Liver (tissue), 9 donors: ENCODE data around the gene ZFYVE9. TPM values are rescaled to one million over a fixed set of nuclear protein-coding genes. Genes with fewer than 3 reads are reported as not detected.

Source experiments
- DNase-seq: peaks from one replicate; pipeline ENCODE4 v3.0.0-alpha.2; 2017; ENCODE audit warnings: low spot score
- H3K27ac ChIP-seq, 2 donors: one replicate each; pipeline ENCODE4 v1.7.0; 2013; ENCODE audit warnings: inconsistent platforms in 2 of 2, low read length in 2 of 2, control low read depth in 1 of 2, low read depth in 1 of 2, mild to moderate bottlenecking in 1 of 2
- H3K27me3 ChIP-seq, 4 donors: one replicate each; pipeline versions ENCODE4 v1.6.1 to v1.7.0; 2013; ENCODE audit warnings: low read length in 3 of 4, inconsistent platforms in 1 of 4, mild to moderate bottlenecking in 1 of 4, moderate library complexity in 1 of 4; ENCODE audit not compliant: control insufficient read depth in 4 of 4, insufficient read depth in 4 of 4
- H3K36me3 ChIP-seq, 4 donors: one replicate each; pipeline versions ENCODE4 v1.6.1 to v1.7.0; 2013; ENCODE audit warnings: low read length in 3 of 4, mild to moderate bottlenecking in 3 of 4, low read depth in 1 of 4, moderate library complexity in 1 of 4; ENCODE audit not compliant: control insufficient read depth in 4 of 4, insufficient read depth in 3 of 4
- H3K4me1 ChIP-seq, 4 donors: one replicate each; pipeline versions ENCODE4 v1.6.1 to v1.7.0; 2013; ENCODE audit warnings: low read length in 3 of 4, mild to moderate bottlenecking in 3 of 4, moderate library complexity in 1 of 4; ENCODE audit not compliant: control insufficient read depth in 4 of 4, insufficient read depth in 4 of 4
- H3K4me3 ChIP-seq, 3 donors: one replicate each; pipeline versions ENCODE4 v1.6.1 to v1.7.0; 2013; ENCODE audit warnings: low read length in 3 of 3, control low read depth in 1 of 3, low read depth in 1 of 3, mild to moderate bottlenecking in 1 of 3
- H3K9ac ChIP-seq, 2 donors: one replicate each; pipeline ENCODE4 v1.7.0; 2013; ENCODE audit warnings: low read length in 2 of 2, mild to moderate bottlenecking in 2 of 2, moderate library complexity in 2 of 2, control low read depth in 1 of 2, low read depth in 1 of 2
- H3K9me3 ChIP-seq, 4 donors: one replicate each; pipeline versions ENCODE4 v1.6.1 to v1.7.0; 2013; ENCODE audit warnings: low read length in 3 of 4; ENCODE audit not compliant: control insufficient read depth in 4 of 4
- ATF3 ChIP-seq: IDR thresholded peaks from 2 replicates; pipeline ENCODE4 v1.6.1; 2016; ENCODE audit warnings: antibody characterized with exemption
- CTCF ChIP-seq: fragments of 150-350 bp; IDR thresholded peaks from 2 replicates; pipeline ENCODE4 v1.5.1; 2017; ENCODE audit warnings: improper control_type of control experiment, low read depth, low read length; ENCODE audit not compliant: missing input control
- EGR1 ChIP-seq, 2 donors: IDR thresholded peaks; 2 replicates each; pipeline ENCODE4 v1.6.1; 2016 to 2018; ENCODE audit warnings: antibody characterized with exemption in 2 of 2, low read depth in 2 of 2
- FOXA1 ChIP-seq: IDR thresholded peaks from 2 replicates; pipeline ENCODE4 v1.6.1; 2016; ENCODE audit warnings: antibody characterized with exemption
- HNF4A ChIP-seq, 2 donors: conservative IDR thresholded peaks; 2 replicates each; pipeline ENCODE4 v1.6.1; 2016; ENCODE audit warnings: antibody characterized with exemption in 2 of 2, mild to moderate bottlenecking in 2 of 2
- HNF4G ChIP-seq: IDR thresholded peaks from 2 replicates; pipeline ENCODE4 v1.6.1; 2016; ENCODE audit warnings: antibody characterized with exemption
- JUND ChIP-seq, 2 donors: IDR thresholded peaks; 2 replicates each; pipeline ENCODE4 v1.6.1; 2016; ENCODE audit warnings: antibody characterized with exemption in 2 of 2
- RAD21 ChIP-seq, 2 donors: IDR thresholded peaks; 2 replicates each; pipeline ENCODE4 v1.6.1; 2016; ENCODE audit warnings: antibody characterized with exemption in 2 of 2, mild to moderate bottlenecking in 2 of 2
- RXRA ChIP-seq, 2 donors: IDR thresholded peaks; 2 replicates each; pipeline ENCODE4 v1.6.1; 2017 to 2018; ENCODE audit warnings: antibody characterized with exemption in 2 of 2, mild to moderate bottlenecking in 1 of 2
- SP1 ChIP-seq: IDR thresholded peaks from 2 replicates; pipeline ENCODE4 v1.6.1; 2018; ENCODE audit warnings: antibody characterized with exemption, mild to moderate bottlenecking
- TAF1 ChIP-seq: conservative IDR thresholded peaks from 2 replicates; pipeline ENCODE4 v1.6.1; 2016; ENCODE audit warnings: antibody characterized with exemption, mild to moderate bottlenecking
- ZBTB33 ChIP-seq: IDR thresholded peaks from 2 replicates; pipeline ENCODE4 v1.6.1; 2016; ENCODE audit warnings: antibody characterized with exemption
- WGBS: extraction: QIAGEN DNeasy Blood & Tissue Kit; methylation state at CpG from one replicate; pipeline ENCODE4 v1.1.7; 2013; 5-methylcytosine and 5-hydroxymethylcytosine counted together
- polyA plus RNA-seq, 2 donors: library from polyadenylated mRNA; stranded (reverse) in 1 of 2; unstranded in 1 of 2; fragments of 200-250 nt in 1 of 2; fragments of >200 nt in 1 of 2; fragmentation: Nextera tagmentation in 1 of 2; extraction: Ambion mirVana in 1 of 2; gene quantifications; one replicate each; pipeline versions ENCODE4 v1.2.1 to v1.2.3, GENCODE V29; 2013 to 2015
- total RNA-seq, 2 donors: library from RNA; depleted of rRNA; stranded (reverse); fragments of >200 nt; gene quantifications; one replicate each; pipeline ENCODE4 v1.2.3, GENCODE V29; 2014
- donor health status: healthy.
- donor health status: healthy.
- donor health status: healthy.
- donor health status: healthy.
- donor health status: healthy.

ZFYVE9 gene
- total and polyA plus RNA-seq, 4 donors = 3.8 to 20.9 (median 7.7) TPM

- TF ChIP-seq SP1 (no peak), HNF4G (no peak), ZBTB33 (no peak), HNF4A (conservative IDR thresholded peaks at IDR 0.05) (no peak), CTCF (no peak), RXRA (IDR thresholded peaks at IDR 0.05) (no peak), TAF1 (no peak), RAD21 (IDR thresholded peaks at IDR 0.05) (no peak)
Observed at GRCh38 chr1:52112489-52112888, 29.4 kb upstream of the ZFYVE9 start.

GRCh38 chr1:52119301-52120079, 22.4 kb upstream of the ZFYVE9 start:
- Histone ChIP-seq H3K36me3 (no peaks in the 10 kb centered on the region), H3K27me3 (peaks cover 0 to 2% (median 0%) of the 10 kb centered on the region in 4 donors), H3K27ac (no peak overlapping the region), H3K4me3 (no peak overlapping the region), H3K4me1 (no peaks in the 10 kb centered on the region), H3K9me3 (no peaks in the 10 kb centered on the region), H3K9ac (no peak overlapping the region)
- no peak for TF ChIP-seq ZBTB33
- TF ChIP-seq ATF3 = no peak
- no peak for TF ChIP-seq RXRA (IDR thresholded peaks at IDR 0.05)
- TF ChIP-seq JUND (IDR thresholded peaks at IDR 0.05) = no peak
- TF ChIP-seq CTCF = no peak
- TF ChIP-seq HNF4A (conservative IDR thresholded peaks at IDR 0.05) = no peak
- TF ChIP-seq RAD21 (IDR thresholded peaks at IDR 0.05) = no peak
- no peak for TF ChIP-seq EGR1 (IDR thresholded peaks at IDR 0.05; ENCODE audit: low read depth in 2 of 2)
- no peak for TF ChIP-seq HNF4G
- no peak for TF ChIP-seq FOXA1
- 80% methylated on average over 12 of the region's 12 CpGs for WGBS
- DNase-seq = no peak

More at GRCh38 chr1:52112489-52112888, 29.4 kb upstream of the ZFYVE9 start:
- no peak overlapping the region for H3K4me3 ChIP-seq
- H3K36me3 ChIP-seq = no peaks in the 10 kb centered on the region
- no peak for DNase-seq
- no peaks in the 10 kb centered on the region for H3K9me3 ChIP-seq
- 93% methylated on average over 3 of the region's 3 CpGs for WGBS
- no peaks in the 10 kb centered on the region for H3K4me1 ChIP-seq
- no peak overlapping the region for H3K9ac ChIP-seq
- H3K27me3 ChIP-seq = no peaks in the 10 kb centered on the region
- no peak overlapping the region for H3K27ac ChIP-seq
